Activated T-helper 9 cell treated with anti-CD3 and anti-CD28 coated beads, Interleukin-2, amount 50 U/mL, for 16 hours (primary cell): ENCODE results near the gene GPR85.
"Not testable (repeated sequence)": the region's sequence is repeated elsewhere in the genome, so short reads cannot be mapped to it uniquely, and the experiment has no call there.

Experiments
- DNase-seq: peaks from one replicate; pipeline ENCODE4 v3.0.0-alpha.2; 2020; ENCODE audit warnings: low read depth

Gene GPR85

GRCh38 chr7:113086431-113086888 is at the start of gene GPR85:
Gene GPR85 (minus strand): TSS chr7:113086827. CDS start chr7:113084721, 2,106 bp downstream.
- DNase-seq = peak; percentile 1

DNA sequence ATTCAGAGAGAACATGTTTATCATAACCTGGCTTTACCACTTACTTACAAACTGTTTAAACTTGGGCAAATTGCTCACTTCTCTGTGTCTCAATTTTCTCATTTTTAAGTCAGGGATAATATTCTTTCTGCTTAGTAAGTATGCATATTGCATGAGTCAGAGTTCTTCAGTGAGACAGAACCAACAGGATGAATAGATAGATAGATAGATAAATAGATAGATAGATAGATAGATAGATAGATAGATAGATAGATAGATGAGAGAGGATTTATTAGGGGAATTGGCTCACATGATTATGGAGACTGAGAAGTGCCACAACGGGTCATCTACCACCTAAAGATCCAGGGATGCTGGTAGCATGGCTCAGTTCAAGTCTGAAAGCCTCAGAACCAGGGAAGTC is 47.4 kb upstream of the GPR85 start:
- no peak for DNase-seq

- DNase-seq = no peak
Measured at GRCh38 chr7:113131367-113131766, 44.7 kb upstream of the GPR85 start.

GRCh38 chr7:113128031-113128430 is 41.4 kb upstream of the GPR85 start:
- no peak for DNase-seq

- DNase-seq = no peak
Measured at GRCh38 chr7:113125728-113126127, 39.1 kb upstream of the GPR85 start.

GRCh38 chr7:113122744-113123143 is 36.1 kb upstream of the GPR85 start:
- no peak for DNase-seq

DNA sequence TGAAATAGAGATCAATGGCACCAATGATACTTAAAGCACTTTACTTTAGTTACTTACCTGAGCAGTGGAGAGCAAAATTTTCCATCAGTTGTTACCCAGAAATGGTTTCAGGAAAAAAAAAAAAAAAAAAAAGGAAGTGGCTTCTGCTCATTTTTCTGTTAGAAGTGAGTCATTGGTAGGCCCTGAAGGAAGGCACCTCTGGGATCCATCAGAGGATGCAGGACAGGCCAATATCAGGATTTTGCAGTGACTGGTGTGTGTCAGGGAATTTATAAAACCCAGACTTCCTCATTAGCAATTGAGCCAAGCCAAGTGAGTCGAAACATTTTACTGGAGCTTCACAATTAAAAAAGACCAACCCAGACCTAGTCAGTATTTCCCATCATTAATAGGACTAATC is 34.0 kb upstream of the GPR85 start:
- DNase-seq = no peak

- no peak for DNase-seq
Measured at GRCh38 chr7:113119429-113119828, 32.8 kb upstream of the GPR85 start.

- peak; percentile 77 for DNase-seq
Measured at GRCh38 chr7:113118074-113118959, 31.7 kb upstream of the GPR85 start, which contains the start of gene SMIM30. Gene SMIM30 (minus strand): TSS chr7:113118554. CDS start chr7:113117578, 976 bp downstream.

- not testable (repeated sequence) for DNase-seq
Measured at GRCh38 chr7:113117374-113117774, 30.7 kb upstream of the GPR85 start.

DNA sequence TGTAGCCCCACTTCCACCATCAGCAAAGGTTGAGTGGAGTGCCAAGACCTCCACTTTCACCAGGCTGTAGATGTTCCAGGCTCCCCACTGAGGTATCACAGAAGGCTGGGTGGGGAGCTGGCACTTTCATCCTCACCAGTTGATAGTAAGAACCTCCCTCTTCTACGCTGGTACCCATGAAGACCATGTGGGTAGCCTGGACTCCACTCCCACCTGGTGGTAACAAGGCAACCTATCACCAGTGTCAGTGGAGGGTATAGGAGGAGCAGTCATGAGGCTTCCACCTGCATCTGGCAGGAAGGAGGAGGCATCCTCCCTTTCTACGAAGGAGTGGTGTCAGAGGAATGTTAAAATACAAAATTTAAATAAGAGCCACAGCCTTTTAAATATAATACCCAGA is 27.3 kb upstream of the GPR85 start:
- DNase-seq = no peak

- no peak for DNase-seq
Measured at GRCh38 chr7:113109718-113110117, 23.1 kb upstream of the GPR85 start.

DNA sequence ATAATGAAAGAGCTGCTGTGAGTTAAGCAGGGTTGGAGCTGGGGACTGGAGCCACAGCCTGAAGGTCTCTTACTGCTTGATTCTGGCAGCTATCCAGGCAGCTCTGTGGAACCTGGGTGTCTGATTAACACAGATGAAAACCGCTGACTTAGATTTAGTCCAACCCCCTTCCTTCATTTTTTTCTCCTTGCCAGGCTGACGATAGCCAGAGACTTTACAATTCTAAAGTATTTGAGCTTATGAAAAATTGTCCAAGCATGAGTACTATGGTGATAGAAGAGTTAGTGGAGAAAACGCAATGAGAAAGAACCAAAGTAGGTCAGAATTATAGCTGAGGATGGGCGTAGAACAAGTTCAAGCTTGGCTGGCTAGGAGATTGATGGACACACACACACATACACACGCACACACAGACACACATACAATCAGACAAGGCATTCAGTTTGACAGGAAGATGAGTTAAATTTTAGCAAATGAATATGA is 13.5 kb upstream of the GPR85 start:
- DNase-seq = no peak

GRCh38 chr7:113099284-113099919 is 12.8 kb upstream of the GPR85 start:
- DNase-seq = no peak

DNA sequence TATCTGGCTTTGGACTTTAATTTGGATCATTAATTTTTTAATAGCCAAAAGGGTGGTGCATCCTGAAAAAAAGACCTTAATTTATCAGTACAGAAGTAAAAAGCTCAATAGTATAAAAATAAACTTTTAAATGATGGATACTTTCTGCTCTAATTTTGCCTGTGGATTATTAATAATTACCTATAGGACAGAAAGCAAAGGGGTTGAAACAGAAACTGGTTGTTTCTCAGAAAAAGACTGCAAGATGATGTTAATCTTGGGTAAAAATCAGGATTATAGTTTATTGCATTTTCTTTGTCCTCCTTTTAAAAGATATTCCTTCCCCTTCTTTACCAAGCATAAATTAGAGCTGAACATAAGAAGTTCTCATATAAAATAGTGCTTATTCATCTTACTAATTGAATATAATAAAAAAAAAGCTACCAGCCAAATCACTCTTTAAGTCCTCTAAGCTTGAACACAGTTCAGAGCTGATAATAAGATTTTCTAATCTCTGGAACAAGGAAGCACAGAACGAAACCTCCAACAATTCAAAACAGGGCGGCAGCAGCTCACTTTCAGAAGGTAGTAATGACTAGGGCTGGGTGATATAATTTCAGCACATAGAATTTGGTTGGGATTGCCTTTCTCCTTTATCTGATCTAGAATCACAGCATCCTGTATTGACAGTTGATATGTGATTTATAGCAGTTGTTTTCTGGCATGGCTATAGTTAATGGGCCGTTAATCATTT is 8.1 kb upstream of the GPR85 start:
- no peak for DNase-seq

GRCh38 chr7:113093561-113093960 is 6.9 kb upstream of the GPR85 start:
- DNase-seq = no peak

DNA sequence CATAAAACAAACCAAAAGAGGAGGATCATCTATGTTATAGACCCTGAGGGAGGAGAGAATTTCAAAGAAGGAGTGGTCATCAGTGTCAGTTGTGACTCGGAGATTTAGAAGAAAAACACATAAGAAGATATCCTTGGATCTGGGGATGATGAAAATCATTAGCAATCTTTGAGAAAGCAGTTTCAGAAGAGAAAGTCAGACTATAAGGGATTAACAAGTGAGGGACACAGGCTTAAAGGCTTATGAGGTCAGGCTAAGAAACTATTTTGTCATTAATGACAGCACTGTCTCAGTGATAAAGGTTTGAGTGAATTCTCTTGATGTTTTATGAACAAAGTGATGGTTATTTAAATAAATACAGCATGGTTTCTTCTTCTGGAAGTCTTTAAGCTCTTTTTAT is 6.1 kb upstream of the GPR85 start:
- DNase-seq = no peak

- DNase-seq = no peak
Measured at GRCh38 chr7:113087071-113087998, 708 bp upstream of the GPR85 start.

DNA sequence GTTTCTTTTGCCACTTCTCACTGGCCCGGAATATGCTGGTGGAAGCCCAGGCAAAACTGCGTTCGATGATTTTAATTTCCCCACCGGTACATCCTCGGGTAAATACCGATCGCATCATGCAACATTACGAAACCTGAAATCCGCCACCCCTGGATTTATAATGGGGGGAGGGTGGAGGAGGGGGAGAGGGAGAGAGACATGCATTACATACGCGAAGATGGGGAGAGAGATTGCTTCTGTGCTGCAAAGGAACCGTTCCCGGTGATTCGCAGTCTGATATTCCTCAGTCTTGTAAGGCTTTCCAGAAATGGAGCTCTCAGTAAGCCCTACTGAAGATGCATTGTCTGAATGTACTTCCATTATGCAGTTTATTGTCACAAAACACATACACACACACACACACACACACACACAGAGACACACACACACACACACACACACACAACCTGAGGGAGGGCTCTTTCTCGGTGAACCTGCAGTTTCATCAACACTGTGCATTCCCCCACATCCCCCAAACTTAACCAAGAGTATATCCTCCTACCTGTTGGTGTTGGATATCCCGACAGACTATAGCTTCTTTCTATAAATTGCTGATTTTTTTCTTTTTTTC is 741 bp downstream of the GPR85 start:
- no peak for DNase-seq

DNA sequence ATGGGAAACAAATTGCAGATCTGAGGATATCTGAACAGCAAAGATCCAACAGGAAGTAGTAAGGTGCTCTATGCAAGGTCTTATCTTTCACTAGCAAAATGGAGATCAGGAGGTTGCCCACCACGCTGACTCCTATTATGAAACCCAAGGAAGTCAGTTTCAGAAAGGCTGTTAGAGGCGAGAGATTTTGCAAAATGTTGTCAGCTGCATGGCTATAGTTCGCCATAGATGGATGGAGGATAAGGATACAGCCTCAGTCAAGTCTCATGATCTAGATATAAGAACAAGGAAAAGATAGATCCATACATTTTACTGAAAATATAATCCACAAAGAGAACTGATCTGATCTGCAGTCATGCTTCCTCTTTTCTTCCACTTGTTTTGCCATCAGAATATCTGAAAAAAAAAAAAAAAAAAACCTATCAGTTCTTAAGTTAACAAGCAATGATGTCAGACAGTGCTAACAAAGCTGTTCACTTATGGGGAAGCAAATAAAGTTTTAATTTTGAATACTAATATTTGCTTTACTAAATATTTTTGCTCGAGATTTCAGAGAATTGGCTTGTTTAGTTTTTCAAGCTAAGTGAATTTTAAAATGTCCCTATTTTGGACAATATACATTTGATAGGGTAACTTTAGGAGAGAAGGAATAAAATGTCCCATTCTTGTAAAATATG is 2.0 kb downstream of the GPR85 start:
- DNase-seq = no peak
